ENCODE measurements around the gene HOXB5.

HOXB5 gene

GRCh38 chr17:48579471-48579759 lies 14.2 kb downstream of the HOXB5 start:
- no peak for DNase-seq
- no peak overlapping the region for H3K4me3 ChIP-seq (ENCODE audit: low read depth, low read length)
- no peaks in the 10 kb centered on the region for H3K36me3 ChIP-seq
- TF ChIP-seq CTCF (IDR thresholded peaks at IDR 0.05; ENCODE audit: low read depth, low read length): no peak
- H3K9me3 ChIP-seq (ENCODE audit: severe bottlenecking): peaks cover 14% of the 10 kb centered on the region
- no peak overlapping the region for H3K27ac ChIP-seq
- peaks cover 93% of the 10 kb centered on the region for H3K27me3 ChIP-seq (ENCODE audit: insufficient read depth, low read depth, severe bottlenecking)

GRCh38 chr17:48578616-48579470 lies 14.7 kb downstream of the HOXB5 start:
- H3K27me3 ChIP-seq (ENCODE audit: insufficient read depth, low read depth, severe bottlenecking): peaks cover 93% of the 10 kb centered on the region
- no peak for TF ChIP-seq CTCF (IDR thresholded peaks at IDR 0.05; ENCODE audit: low read depth, low read length)
- peaks cover 14% of the 10 kb centered on the region for H3K9me3 ChIP-seq (ENCODE audit: severe bottlenecking)
- H3K36me3 ChIP-seq: no peaks in the 10 kb centered on the region
- no peak for DNase-seq
- H3K4me3 ChIP-seq (ENCODE audit: low read depth, low read length): peak overlapping the region; percentile 44
- no peak overlapping the region for H3K27ac ChIP-seq

- H3K27me3 ChIP-seq (ENCODE audit: insufficient read depth, low read depth, severe bottlenecking): peaks cover 93% of the 10 kb centered on the region
- no peaks in the 10 kb centered on the region for H3K36me3 ChIP-seq
- no peak for TF ChIP-seq CTCF (IDR thresholded peaks at IDR 0.05; ENCODE audit: low read depth, low read length)
- peak; percentile 70 for DNase-seq
- H3K9me3 ChIP-seq (ENCODE audit: severe bottlenecking): peaks cover 14% of the 10 kb centered on the region
- H3K27ac ChIP-seq: no peak within 1 kb of the TSS
- H3K4me3 ChIP-seq (ENCODE audit: low read depth, low read length): peak within 1 kb of the TSS; percentile 44
Observed at GRCh38 chr17:48577946-48578615, 15.5 kb downstream of the HOXB5 start, which contains the start of gene HOXB4. Gene HOXB4 (minus strand): TSS chr17:48578350. CDS start chr17:48578319, 31 bp downstream.

GRCh38 chr17:48577330-48577945 lies 16.1 kb downstream of the HOXB5 start:
- H3K27me3 ChIP-seq (ENCODE audit: insufficient read depth, low read depth, severe bottlenecking): peaks cover 93% of the 10 kb centered on the region
- no peaks in the 10 kb centered on the region for H3K36me3 ChIP-seq
- H3K27ac ChIP-seq: no peak overlapping the region
- H3K4me3 ChIP-seq (ENCODE audit: low read depth, low read length): peak overlapping the region; percentile 8
- DNase-seq: no peak
- no peak for TF ChIP-seq CTCF (IDR thresholded peaks at IDR 0.05; ENCODE audit: low read depth, low read length)
- peaks cover 14% of the 10 kb centered on the region for H3K9me3 ChIP-seq (ENCODE audit: severe bottlenecking)

GRCh38 chr17:48576479-48577309 lies 16.9 kb downstream of the HOXB5 start:
- Histone ChIP-seq H3K36me3 (no peaks in the 10 kb centered on the region), H3K27ac (no peak overlapping the region), H3K4me3 (ENCODE audit: low read depth, low read length) (no peak overlapping the region), H3K9me3 (ENCODE audit: severe bottlenecking) (peaks cover 9% of the 10 kb centered on the region), H3K27me3 (ENCODE audit: insufficient read depth, low read depth, severe bottlenecking) (peaks cover 93% of the 10 kb centered on the region)
- DNase-seq: no peak
- no peak for TF ChIP-seq CTCF (IDR thresholded peaks at IDR 0.05; ENCODE audit: low read depth, low read length)

Measured in WERI-Rb-1 (cell line).